GM23338 (cell line): Measurements from ENCODE around the gene CATSPER3. TPM values are rescaled to one million over a fixed set of nuclear protein-coding genes. Genes with fewer than 3 reads are reported as not detected.

Source experiments
- ATAC-seq: fragments of 200-7000 bp; cut with Tn5 transposase; 3 replicates; pipeline ENCODE4 v1.9.1; 2020
- DNase-seq: peaks from one replicate; pipeline ENCODE4 v3.0.0-alpha.2; 2015; ENCODE audit warnings: low spot score
- H2AFZ ChIP-seq: fragments of 200-600 bp; sonication (generic); 2 replicates; pipeline ENCODE4 v1.8.0; 2016; ENCODE audit warnings: antibody characterized with exemption, mild to moderate bottlenecking, moderate library complexity
- H3F3A ChIP-seq: fragments of 200-600 bp; sonication (generic); replicated peaks from 2 replicates; pipeline ENCODE4 v1.8.0; 2017; ENCODE audit warnings: antibody characterized with exemption, mixed run types, low read depth
- H3K27ac ChIP-seq: fragments of 200-600 bp; sonication (generic); 2 replicates; pipeline ENCODE4 v1.6.1; 2016; ENCODE audit warnings: low read depth
- H3K27me3 ChIP-seq: fragments of 200-600 bp; sonication (generic); 2 replicates; pipeline ENCODE4 v1.8.0; 2016; ENCODE audit warnings: mild to moderate bottlenecking, mixed run types, moderate library complexity; ENCODE audit not compliant: insufficient read depth
- H3K36me3 ChIP-seq: fragments of 200-600 bp; sonication (generic); 2 replicates; pipeline ENCODE4 v1.8.0; 2016; ENCODE audit warnings: mild to moderate bottlenecking; ENCODE audit not compliant: insufficient read depth
- H3K4me1 ChIP-seq: fragments of 200-600 bp; sonication (generic); 2 replicates; pipeline ENCODE4 v1.8.0; 2016; ENCODE audit warnings: mild to moderate bottlenecking, moderate library complexity; ENCODE audit not compliant: insufficient read depth
- H3K4me2 ChIP-seq: fragments of 200-600 bp; sonication (generic); 2 replicates; pipeline ENCODE4 v1.7.1; 2017; ENCODE audit warnings: mixed run types
- H3K4me3 ChIP-seq: fragments of 200-600 bp; sonication (generic); 2 replicates; pipeline ENCODE4 v1.6.1; 2016; ENCODE audit warnings: mixed run types
- H3K79me2 ChIP-seq: fragments of 200-600 bp; sonication (generic); replicated peaks from 2 replicates; pipeline ENCODE4 v1.8.0; 2017; ENCODE audit warnings: mild to moderate bottlenecking; ENCODE audit not compliant: insufficient read depth
- H3K9me2 ChIP-seq: fragments of 200-600 bp; sonication (generic); 2 replicates; pipeline ENCODE4 v1.8.0; 2017; ENCODE audit not compliant: insufficient read depth
- H4K20me1 ChIP-seq: fragments of 200-600 bp; sonication (generic); replicated peaks from 2 replicates; pipeline ENCODE4 v1.8.0; 2017; ENCODE audit warnings: mild to moderate bottlenecking; ENCODE audit not compliant: insufficient read depth
- H3K27ac Mint-ChIP-seq: 2 replicates; pipeline ENCODE4 v1.8.0; 2020; ENCODE audit warnings: inconsistent platforms, mild to moderate bottlenecking, moderate library complexity, mixed read lengths
- H3K27me3 Mint-ChIP-seq: 3 replicates; pipeline ENCODE4 v1.8.0; 2022; ENCODE audit warnings: low read depth, mild to moderate bottlenecking, moderate library complexity, mixed read lengths, inconsistent platforms; ENCODE audit not compliant: insufficient read depth, poor library complexity
- H3K36me3 Mint-ChIP-seq: 3 replicates; pipeline ENCODE4 v1.8.0; 2021; ENCODE audit warnings: low read depth, mild to moderate bottlenecking, inconsistent platforms, moderate library complexity, mixed read lengths
- H3K4me1 Mint-ChIP-seq: 3 replicates; pipeline ENCODE4 v1.8.0; 2020; ENCODE audit warnings: mild to moderate bottlenecking, inconsistent platforms, mixed read lengths
- H3K4me3 Mint-ChIP-seq: 3 replicates; pipeline ENCODE4 v1.8.0; 2021; ENCODE audit warnings: moderate library complexity, mild to moderate bottlenecking, inconsistent platforms, mixed read lengths
- H3K9me3 Mint-ChIP-seq: 3 replicates; pipeline ENCODE4 v1.8.0; 2020; ENCODE audit warnings: moderate library complexity, mild to moderate bottlenecking, inconsistent platforms, mixed read lengths
- CREB1 ChIP-seq: fragments of 250-450 bp; sonication (Bioruptor Pico); IDR thresholded peaks from 2 replicates; pipeline ENCODE4 v1.5.0; 2020; ENCODE audit warnings: low read depth, mild to moderate bottlenecking, moderate library complexity
- CTCF ChIP-seq, 2 experiments: fragments of 200-600 bp in 1 of 2; sonication (generic) in 1 of 2; conservative IDR thresholded peaks; 2 replicates each; pipeline versions ENCODE4 v1.5.1 to v1.6.1; 2016 to 2017; ENCODE audit warnings: antibody characterized with exemption in 2 of 2, low read depth in 2 of 2, mild to moderate bottlenecking in 2 of 2, moderate library complexity in 1 of 2
- ETS1 ChIP-seq: IDR thresholded peaks from 2 replicates; pipeline ENCODE4 v1.6.1; 2016; ENCODE audit warnings: antibody characterized with exemption
- EZH2 ChIP-seq: fragments of 200-600 bp; sonication (generic); IDR thresholded peaks from one replicate; pipeline ENCODE4 v1.8.0; 2017; ENCODE audit warnings: antibody characterized with exemption, mild to moderate bottlenecking, low read depth; ENCODE audit not compliant: unreplicated experiment
- EZH2phosphoT487 ChIP-seq: fragments of 200-600 bp; sonication (generic); IDR thresholded peaks from one replicate; pipeline ENCODE4 v1.8.1; 2018; ENCODE audit warnings: antibody characterized with exemption; ENCODE audit not compliant: unreplicated experiment
- JUNB ChIP-seq: IDR thresholded peaks from one replicate; pipeline ENCODE4 v1.6.1; 2016; ENCODE audit warnings: antibody characterized with exemption; ENCODE audit not compliant: unreplicated experiment
- NANOG ChIP-seq: IDR thresholded peaks from 2 replicates; pipeline ENCODE4 v1.6.1; 2016; ENCODE audit warnings: antibody characterized with exemption, borderline replicate concordance
- POLR2AphosphoS5 ChIP-seq: IDR thresholded peaks from 2 replicates; pipeline ENCODE4 v1.6.1; 2016; ENCODE audit warnings: antibody characterized with exemption, low read depth
- REST ChIP-seq: IDR thresholded peaks from one replicate; pipeline ENCODE4 v1.6.1; 2018; ENCODE audit warnings: antibody characterized with exemption; ENCODE audit not compliant: unreplicated experiment
- STAT1 ChIP-seq: IDR thresholded peaks from one replicate; pipeline ENCODE4 v1.6.1; 2016; ENCODE audit warnings: antibody characterized with exemption; ENCODE audit not compliant: unreplicated experiment
- ZNF114 ChIP-seq: fragments of 250-450 bp; sonication (Bioruptor Pico); IDR thresholded peaks from 2 replicates; pipeline ENCODE4 v1.5.0; 2020; ENCODE audit warnings: mild to moderate bottlenecking, moderate library complexity
- ZNF331 ChIP-seq: fragments of 250-450 bp; sonication (Bioruptor Pico); IDR thresholded peaks from 2 replicates; pipeline ENCODE4 v1.5.0; 2020; ENCODE audit warnings: low read depth, mild to moderate bottlenecking, moderate library complexity
- ZNF462 ChIP-seq: fragments of 250-450 bp; sonication (Bioruptor Pico); IDR thresholded peaks from 2 replicates; pipeline ENCODE4 v1.5.0; 2020; ENCODE audit warnings: mild to moderate bottlenecking, moderate library complexity
- polyA plus RNA-seq: library from polyadenylated mRNA; unstranded; fragments of >200 nt; fragmentation: Nextera tagmentation; extraction: Ambion mirVana; gene quantifications from 2 replicates; pipeline ENCODE4 v1.2.1, GENCODE V29; 2016
- total RNA-seq: library from RNA; depleted of rRNA; stranded (reverse); fragments of >200 nt; shearing (Covaris generic); gene quantifications from 2 replicates; pipeline ENCODE4 v1.2.3, GENCODE V29; 2014

CATSPER3 gene
- total and polyA plus RNA-seq, 2 experiments from 2014 or later = 0.19 TPM; not detected in 1

GRCh38 chr5:135007305-135007704 is 39.6 kb downstream of the CATSPER3 start:
- TF ChIP-seq CTCF (conservative IDR thresholded peaks at IDR 0.05; ENCODE audit: low read depth in 2 of 2) (no peak), ZNF331 (no peak), ZNF114 (CRISPR knock-in tag) (no peak), JUNB (no peak), EZH2phosphoT487 (no peak), POLR2AphosphoS5 (no peak), CREB1 (CRISPR knock-in tag) (no peak), ZNF462 (CRISPR knock-in tag) (no peak), REST (no peak), NANOG (no peak), EZH2 (no peak), ETS1 (no peak), STAT1 (no peak)
- Histone ChIP-seq H3K27me3 (no peaks in the 10 kb centered on the region), H3F3A (no peaks in the 10 kb centered on the region), H3K79me2 (no peaks in the 10 kb centered on the region), H4K20me1 (no peaks in the 10 kb centered on the region), H3K4me1 (no peaks in the 10 kb centered on the region), H3K27ac (no peak overlapping the region), H3K4me3 (no peak overlapping the region), H3K36me3 (no peaks in the 10 kb centered on the region), H3K9me2 (no peaks in the 10 kb centered on the region), H3K4me2 (no peak overlapping the region), H2AFZ (no peak overlapping the region)
- Mint-ChIP-seq H3K27me3 (peaks cover 15% of the 10 kb centered on the region), H3K36me3 (no peaks in the 10 kb centered on the region; the same call in 2 of the 3 replicates), H3K4me3 (no peak overlapping the region), H3K4me1 (no peaks in the 10 kb centered on the region; the same call in 2 of the 3 replicates), H3K9me3 (no peaks in the 10 kb centered on the region), H3K27ac (no peak overlapping the region)
- ATAC-seq (no peak), DNase-seq (no peak)
